ENCODE measurements around the gene MPZL3.
"Not testable (repeated sequence)": the region's sequence is repeated elsewhere in the genome, so short reads cannot be mapped to it uniquely, and the experiment has no call there.

The MPZL3 gene

DNA sequence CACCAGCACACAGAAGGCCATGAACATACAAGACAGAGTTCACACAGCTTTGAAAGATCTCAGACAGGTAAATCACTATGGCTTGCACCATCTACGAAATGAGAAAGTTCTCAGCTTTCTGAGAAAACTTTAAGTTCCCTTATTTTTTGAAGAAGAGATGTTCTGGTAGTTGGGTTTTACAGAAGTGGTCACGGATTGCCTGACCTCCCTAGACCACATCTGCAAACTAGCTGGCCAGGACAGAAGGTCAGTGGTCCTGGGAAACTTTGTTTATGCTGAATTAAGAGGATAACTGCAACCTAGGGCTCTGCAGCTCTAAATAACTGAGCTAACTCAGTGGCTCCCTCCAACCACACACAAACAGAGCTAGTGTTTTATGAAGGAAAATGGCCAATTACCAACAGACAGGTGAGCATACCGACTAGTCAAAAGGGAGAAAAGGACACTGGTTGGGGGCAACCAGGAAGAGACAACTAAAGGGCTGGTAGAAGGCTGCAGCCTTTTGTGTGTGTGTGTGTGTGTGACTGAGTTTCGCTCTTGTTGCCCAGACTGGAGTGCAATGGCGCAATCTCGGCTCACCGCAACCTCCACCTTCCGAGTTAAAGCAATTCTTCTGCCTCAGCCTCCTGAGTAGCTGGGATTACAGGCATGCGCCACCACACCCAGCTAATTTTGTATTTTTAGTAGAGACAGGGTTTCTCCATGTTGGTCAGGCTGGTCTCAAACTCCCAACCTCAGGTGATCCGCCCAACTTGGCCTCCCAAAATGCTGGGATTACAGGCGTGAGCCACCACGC lies 67.2 kb downstream of the MPZL3 start:
- no peak for DNase-seq (ENCODE audit: low spot score)

DNA sequence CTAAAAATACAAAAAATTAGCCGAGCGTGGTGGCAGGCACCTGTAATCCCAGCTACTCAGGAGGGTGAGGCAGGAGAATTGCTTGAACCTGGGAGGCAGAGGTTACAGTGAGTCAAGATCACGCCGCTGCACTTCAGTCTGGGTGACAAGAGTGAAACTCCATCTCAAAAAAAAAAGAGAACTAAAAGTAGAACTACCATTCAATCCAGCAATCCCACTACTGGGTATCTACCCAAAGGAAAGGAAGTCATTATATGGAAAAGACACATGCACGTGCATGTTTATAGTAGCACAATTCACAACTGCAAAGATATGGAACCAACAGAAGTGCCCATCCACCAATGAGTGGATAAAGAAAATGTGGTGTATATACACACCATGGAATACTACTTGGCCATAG lies 68.5 kb downstream of the MPZL3 start:
- DNase-seq (ENCODE audit: low spot score): not testable (repeated sequence)

DNA sequence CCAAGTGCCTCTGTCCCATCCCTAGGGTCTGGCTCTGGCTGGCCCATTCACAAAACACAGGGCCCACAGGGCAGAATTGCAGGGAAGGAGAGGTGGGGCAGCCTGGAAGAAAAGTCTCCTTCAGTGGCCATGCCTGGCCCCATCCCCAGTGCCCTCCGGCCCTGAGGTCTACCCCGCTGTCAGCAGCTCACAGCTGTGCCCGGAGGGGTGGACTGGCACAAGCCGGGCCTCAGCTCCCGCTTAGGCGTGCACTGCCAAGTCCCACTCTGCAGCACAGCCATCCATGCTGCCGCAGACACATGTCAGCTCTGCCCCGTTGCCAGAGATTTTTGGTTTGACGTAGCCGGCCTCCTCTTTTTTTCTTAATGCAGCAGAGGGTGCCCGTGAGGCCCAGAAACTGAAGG lies 71.9 kb downstream of the MPZL3 start:
- peak; percentile 50 for DNase-seq (ENCODE audit: low spot score)

DNA sequence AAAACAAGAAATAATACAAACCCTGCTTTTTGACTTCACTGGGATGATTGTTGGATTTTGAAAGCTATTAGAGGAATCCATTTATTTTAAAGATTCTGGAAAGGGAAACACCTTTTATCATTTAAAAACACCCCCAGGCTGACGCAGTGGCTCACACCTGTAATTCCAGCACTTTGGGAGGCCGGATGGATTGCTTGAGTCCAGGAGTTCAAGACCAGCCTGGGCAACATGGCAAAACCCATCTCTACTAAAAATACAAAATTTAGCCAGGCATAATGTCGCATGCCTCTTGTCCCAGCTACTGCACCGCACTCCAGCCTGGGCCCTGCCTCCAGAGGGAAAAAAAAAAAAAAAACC lies 75.4 kb downstream of the MPZL3 start:
- DNase-seq (ENCODE audit: low spot score): no peak

All from AG08396 (cell line).